ENCODE data around the gene TGFB1I1. TPM values are rescaled to one million over a fixed set of nuclear protein-coding genes. Genes with fewer than 3 reads are reported as not detected.
A peak's percentile ranks its signal among the peaks of the same experiment; 100 is the strongest.

TGFB1I1 gene
- total and polyA plus RNA-seq, 2 experiments from 2014 or later, result 4.1 to 4.2 TPM

DNA sequence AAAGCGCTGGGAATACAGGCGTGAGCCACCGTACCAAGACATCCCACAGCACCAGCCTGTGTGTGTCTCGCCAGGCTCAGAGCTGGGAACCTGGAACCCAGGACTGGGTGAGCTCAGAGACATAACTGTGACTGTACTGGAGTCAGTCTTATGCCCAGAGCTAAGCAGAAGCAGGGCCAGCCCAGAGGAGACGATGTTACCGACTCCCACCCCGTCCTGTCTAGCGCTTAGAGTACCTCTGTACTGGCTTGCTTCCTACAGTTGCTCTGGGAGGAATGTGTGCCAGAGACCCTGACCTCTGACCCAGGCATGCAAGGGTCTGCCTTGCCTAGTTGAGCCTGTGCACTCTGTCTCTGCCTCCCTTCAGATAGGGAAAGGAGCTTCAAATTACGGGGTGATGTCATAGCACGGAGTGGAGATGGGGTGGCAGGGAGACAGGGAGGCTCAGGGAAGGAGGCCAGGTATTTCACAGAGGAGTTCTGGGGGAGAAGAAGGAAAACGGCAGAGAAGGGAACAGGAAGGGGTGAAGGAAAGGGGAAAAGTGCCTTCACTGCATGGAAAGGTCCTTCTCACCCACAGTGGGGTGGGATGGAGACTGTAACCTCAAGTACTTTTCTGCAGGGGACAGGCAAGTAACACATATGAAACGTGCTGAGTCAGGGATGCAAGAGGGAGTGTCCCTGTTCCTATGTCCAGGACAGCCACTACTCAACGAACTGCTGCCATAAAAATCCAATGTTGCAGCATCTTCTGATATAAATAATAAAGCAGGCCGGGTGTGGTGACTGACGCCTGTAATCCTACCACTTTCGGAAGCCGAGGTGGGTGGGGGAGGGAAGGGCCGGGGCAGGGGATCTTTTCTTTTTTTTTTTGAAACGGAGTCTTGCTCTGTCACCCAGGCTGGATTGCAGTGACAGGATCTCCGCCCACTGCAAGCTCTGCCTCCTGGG, 18.4 kb upstream of the TGFB1I1 start:
- Histone ChIP-seq H3K27me3 (ENCODE audit: insufficient read depth) (no peaks in the 10 kb centered on the region), H4K20me1 (replicated peaks; ENCODE audit: insufficient read depth) (peaks cover 19% of the 10 kb centered on the region), H3K4me3 (0 out of 2 replicates have a peak overlapping the region, but pooled peaks have one; percentile 30), H3K27ac (ENCODE audit: low read depth) (peak overlapping the region; percentile 59), H3K4me1 (ENCODE audit: insufficient read depth) (peaks cover 41% of the 10 kb centered on the region), H3K79me2 (replicated peaks; ENCODE audit: insufficient read depth) (peaks cover 26% of the 10 kb centered on the region), H3K36me3 (ENCODE audit: insufficient read depth) (no peaks in the 10 kb centered on the region), H3K4me2 (peak overlapping the region; percentile 72), H3K9me2 (ENCODE audit: insufficient read depth) (no peaks in the 10 kb centered on the region), H2AFZ (no peak overlapping the region), H3F3A (replicated peaks; ENCODE audit: low read depth) (peaks cover 5% of the 10 kb centered on the region; the same call in 1 of the 2 replicates)
- Mint-ChIP-seq H3K36me3 (ENCODE audit: low read depth) (peaks cover 21% of the 10 kb centered on the region; the same call in 2 of the 3 replicates), H3K27me3 (ENCODE audit: insufficient read depth, low read depth, poor library complexity) (peaks cover 14% of the 10 kb centered on the region), H3K9me3 (peaks cover 4% of the 10 kb centered on the region; the same call in 2 of the 3 replicates), H3K27ac (peak overlapping the region; percentile 54), H3K4me1 (peaks cover 47% of the 10 kb centered on the region), H3K4me3 (no peak overlapping the region)
- ATAC-seq (peak; percentile 18), DNase-seq (ENCODE audit: low spot score) (peak; percentile 62)
- TF ChIP-seq CTCF (conservative IDR thresholded peaks at IDR 0.05; ENCODE audit: low read depth in 2 of 2) (no peak), POLR2AphosphoS5 (IDR thresholded peaks at IDR 0.05; ENCODE audit: low read depth) (no peak), STAT1 (IDR thresholded peaks at IDR 0.05; ENCODE audit: unreplicated experiment) (no peak), CREB1 (CRISPR knock-in tag; IDR thresholded peaks at IDR 0.05; ENCODE audit: low read depth) (no peak)
- TF ChIP-seq, protein P1, sequence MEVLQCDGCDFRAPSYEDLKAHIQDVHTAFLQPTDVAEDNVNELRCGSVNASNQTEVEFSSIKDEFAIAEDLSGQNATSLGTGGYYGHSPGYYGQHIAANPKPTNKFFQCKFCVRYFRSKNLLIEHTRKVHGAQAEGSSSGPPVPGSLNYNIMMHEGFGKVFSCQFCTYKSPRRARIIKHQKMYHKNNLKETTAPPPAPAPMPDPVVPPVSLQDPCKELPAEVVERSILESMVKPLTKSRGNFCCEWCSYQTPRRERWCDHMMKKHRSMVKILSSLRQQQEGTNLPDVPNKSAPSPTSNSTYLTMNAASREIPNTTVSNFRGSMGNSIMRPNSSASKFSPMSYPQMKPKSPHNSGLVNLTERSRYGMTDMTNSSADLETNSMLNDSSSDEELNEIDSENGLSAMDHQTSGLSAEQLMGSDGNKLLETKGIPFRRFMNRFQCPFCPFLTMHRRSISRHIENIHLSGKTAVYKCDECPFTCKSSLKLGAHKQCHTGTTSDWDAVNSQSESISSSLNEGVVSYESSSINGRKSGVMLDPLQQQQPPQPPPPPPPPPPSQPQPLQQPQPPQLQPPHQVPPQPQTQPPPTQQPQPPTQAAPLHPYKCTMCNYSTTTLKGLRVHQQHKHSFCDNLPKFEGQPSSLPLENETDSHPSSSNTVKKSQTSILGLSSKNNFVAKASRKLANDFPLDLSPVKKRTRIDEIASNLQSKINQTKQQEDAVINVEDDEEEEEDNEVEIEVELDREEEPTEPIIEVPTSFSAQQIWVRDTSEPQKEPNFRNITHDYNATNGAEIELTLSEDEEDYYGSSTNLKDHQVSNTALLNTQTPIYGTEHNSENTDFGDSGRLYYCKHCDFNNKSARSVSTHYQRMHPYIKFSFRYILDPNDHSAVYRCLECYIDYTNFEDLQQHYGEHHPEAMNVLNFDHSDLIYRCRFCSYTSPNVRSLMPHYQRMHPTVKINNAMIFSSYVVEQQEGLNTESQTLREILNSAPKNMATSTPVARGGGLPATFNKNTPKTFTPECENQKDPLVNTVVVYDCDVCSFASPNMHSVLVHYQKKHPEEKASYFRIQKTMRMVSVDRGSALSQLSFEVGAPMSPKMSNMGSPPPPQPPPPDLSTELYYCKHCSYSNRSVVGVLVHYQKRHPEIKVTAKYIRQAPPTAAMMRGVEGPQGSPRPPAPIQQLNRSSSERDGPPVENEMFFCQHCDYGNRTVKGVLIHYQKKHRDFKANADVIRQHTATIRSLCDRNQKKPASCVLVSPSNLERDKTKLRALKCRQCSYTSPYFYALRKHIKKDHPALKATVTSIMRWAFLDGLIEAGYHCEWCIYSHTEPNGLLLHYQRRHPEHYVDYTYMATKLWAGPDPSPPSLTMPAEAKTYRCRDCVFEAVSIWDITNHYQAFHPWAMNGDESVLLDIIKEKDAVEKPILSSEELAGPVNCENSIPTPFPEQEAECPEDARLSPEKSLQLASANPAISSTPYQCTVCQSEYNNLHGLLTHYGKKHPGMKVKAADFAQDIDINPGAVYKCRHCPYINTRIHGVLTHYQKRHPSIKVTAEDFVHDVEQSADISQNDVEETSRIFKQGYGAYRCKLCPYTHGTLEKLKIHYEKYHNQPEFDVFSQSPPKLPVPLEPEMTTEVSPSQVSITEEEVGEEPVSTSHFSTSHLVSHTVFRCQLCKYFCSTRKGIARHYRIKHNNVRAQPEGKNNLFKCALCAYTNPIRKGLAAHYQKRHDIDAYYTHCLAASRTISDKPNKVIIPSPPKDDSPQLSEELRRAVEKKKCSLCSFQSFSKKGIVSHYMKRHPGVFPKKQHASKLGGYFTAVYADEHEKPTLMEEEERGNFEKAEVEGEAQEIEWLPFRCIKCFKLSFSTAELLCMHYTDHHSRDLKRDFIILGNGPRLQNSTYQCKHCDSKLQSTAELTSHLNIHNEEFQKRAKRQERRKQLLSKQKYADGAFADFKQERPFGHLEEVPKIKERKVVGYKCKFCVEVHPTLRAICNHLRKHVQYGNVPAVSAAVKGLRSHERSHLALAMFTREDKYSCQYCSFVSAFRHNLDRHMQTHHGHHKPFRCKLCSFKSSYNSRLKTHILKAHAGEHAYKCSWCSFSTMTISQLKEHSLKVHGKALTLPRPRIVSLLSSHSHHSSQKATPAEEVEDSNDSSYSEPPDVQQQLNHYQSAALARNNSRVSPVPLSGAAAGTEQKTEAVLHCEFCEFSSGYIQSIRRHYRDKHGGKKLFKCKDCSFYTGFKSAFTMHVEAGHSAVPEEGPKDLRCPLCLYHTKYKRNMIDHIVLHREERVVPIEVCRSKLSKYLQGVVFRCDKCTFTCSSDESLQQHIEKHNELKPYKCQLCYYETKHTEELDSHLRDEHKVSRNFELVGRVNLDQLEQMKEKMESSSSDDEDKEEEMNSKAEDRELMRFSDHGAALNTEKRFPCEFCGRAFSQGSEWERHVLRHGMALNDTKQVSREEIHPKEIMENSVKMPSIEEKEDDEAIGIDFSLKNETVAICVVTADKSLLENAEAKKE (CRISPR knock-in tag; IDR thresholded peaks at IDR 0.05), result no peak
- TF ChIP-seq, protein P2, sequence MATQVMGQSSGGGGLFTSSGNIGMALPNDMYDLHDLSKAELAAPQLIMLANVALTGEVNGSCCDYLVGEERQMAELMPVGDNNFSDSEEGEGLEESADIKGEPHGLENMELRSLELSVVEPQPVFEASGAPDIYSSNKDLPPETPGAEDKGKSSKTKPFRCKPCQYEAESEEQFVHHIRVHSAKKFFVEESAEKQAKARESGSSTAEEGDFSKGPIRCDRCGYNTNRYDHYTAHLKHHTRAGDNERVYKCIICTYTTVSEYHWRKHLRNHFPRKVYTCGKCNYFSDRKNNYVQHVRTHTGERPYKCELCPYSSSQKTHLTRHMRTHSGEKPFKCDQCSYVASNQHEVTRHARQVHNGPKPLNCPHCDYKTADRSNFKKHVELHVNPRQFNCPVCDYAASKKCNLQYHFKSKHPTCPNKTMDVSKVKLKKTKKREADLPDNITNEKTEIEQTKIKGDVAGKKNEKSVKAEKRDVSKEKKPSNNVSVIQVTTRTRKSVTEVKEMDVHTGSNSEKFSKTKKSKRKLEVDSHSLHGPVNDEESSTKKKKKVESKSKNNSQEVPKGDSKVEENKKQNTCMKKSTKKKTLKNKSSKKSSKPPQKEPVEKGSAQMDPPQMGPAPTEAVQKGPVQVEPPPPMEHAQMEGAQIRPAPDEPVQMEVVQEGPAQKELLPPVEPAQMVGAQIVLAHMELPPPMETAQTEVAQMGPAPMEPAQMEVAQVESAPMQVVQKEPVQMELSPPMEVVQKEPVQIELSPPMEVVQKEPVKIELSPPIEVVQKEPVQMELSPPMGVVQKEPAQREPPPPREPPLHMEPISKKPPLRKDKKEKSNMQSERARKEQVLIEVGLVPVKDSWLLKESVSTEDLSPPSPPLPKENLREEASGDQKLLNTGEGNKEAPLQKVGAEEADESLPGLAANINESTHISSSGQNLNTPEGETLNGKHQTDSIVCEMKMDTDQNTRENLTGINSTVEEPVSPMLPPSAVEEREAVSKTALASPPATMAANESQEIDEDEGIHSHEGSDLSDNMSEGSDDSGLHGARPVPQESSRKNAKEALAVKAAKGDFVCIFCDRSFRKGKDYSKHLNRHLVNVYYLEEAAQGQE (IDR thresholded peaks at IDR 0.05; ENCODE audit: unreplicated experiment), result no peak

Data from GM23338 (cell line).